ENCODE data around the gene LILRA2.

DNA sequence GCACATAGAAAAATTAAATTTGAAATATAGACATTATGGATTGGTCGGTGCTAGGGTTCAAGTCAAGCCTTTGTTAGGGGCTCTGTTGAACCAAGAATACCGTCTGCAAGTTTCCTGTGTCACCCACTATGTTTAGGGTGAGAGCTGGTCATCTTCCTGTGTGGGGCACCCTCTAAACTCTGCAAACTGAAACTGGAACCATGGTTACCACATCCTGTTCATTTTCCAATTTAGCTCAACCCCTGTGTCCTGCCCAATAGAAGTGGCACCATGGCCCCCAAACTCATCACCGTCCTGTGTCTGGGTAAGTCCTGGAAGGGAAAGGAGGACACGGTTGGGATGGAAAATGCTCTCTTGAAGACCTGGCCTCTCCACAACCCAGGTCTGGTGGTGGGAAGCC lies 41.1 kb upstream of the LILRA2 start:
- TF ChIP-seq, protein P1, sequence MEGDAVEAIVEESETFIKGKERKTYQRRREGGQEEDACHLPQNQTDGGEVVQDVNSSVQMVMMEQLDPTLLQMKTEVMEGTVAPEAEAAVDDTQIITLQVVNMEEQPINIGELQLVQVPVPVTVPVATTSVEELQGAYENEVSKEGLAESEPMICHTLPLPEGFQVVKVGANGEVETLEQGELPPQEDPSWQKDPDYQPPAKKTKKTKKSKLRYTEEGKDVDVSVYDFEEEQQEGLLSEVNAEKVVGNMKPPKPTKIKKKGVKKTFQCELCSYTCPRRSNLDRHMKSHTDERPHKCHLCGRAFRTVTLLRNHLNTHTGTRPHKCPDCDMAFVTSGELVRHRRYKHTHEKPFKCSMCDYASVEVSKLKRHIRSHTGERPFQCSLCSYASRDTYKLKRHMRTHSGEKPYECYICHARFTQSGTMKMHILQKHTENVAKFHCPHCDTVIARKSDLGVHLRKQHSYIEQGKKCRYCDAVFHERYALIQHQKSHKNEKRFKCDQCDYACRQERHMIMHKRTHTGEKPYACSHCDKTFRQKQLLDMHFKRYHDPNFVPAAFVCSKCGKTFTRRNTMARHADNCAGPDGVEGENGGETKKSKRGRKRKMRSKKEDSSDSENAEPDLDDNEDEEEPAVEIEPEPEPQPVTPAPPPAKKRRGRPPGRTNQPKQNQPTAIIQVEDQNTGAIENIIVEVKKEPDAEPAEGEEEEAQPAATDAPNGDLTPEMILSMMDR (conservative IDR thresholded peaks at IDR 0.05; ENCODE audit: low read depth in 2 of 2), result no peak
- TF ChIP-seq POLR2AphosphoS5 (IDR thresholded peaks at IDR 0.05; ENCODE audit: low read depth) (no peak), EZH2 (IDR thresholded peaks at IDR 0.05; ENCODE audit: low read depth, unreplicated experiment) (no peak), JUNB (IDR thresholded peaks at IDR 0.05; ENCODE audit: unreplicated experiment) (no peak), REST (IDR thresholded peaks at IDR 0.05; ENCODE audit: unreplicated experiment) (no peak), CREB1 (CRISPR knock-in tag; IDR thresholded peaks at IDR 0.05; ENCODE audit: low read depth) (no peak), EZH2phosphoT487 (IDR thresholded peaks at IDR 0.05; ENCODE audit: unreplicated experiment) (no peak), STAT1 (IDR thresholded peaks at IDR 0.05; ENCODE audit: unreplicated experiment) (no peak), ZNF114 (CRISPR knock-in tag; IDR thresholded peaks at IDR 0.05) (no peak), ETS1 (IDR thresholded peaks at IDR 0.05) (no peak), NANOG (IDR thresholded peaks at IDR 0.05; ENCODE audit: borderline replicate concordance) (no peak)
- TF ChIP-seq, protein P2, sequence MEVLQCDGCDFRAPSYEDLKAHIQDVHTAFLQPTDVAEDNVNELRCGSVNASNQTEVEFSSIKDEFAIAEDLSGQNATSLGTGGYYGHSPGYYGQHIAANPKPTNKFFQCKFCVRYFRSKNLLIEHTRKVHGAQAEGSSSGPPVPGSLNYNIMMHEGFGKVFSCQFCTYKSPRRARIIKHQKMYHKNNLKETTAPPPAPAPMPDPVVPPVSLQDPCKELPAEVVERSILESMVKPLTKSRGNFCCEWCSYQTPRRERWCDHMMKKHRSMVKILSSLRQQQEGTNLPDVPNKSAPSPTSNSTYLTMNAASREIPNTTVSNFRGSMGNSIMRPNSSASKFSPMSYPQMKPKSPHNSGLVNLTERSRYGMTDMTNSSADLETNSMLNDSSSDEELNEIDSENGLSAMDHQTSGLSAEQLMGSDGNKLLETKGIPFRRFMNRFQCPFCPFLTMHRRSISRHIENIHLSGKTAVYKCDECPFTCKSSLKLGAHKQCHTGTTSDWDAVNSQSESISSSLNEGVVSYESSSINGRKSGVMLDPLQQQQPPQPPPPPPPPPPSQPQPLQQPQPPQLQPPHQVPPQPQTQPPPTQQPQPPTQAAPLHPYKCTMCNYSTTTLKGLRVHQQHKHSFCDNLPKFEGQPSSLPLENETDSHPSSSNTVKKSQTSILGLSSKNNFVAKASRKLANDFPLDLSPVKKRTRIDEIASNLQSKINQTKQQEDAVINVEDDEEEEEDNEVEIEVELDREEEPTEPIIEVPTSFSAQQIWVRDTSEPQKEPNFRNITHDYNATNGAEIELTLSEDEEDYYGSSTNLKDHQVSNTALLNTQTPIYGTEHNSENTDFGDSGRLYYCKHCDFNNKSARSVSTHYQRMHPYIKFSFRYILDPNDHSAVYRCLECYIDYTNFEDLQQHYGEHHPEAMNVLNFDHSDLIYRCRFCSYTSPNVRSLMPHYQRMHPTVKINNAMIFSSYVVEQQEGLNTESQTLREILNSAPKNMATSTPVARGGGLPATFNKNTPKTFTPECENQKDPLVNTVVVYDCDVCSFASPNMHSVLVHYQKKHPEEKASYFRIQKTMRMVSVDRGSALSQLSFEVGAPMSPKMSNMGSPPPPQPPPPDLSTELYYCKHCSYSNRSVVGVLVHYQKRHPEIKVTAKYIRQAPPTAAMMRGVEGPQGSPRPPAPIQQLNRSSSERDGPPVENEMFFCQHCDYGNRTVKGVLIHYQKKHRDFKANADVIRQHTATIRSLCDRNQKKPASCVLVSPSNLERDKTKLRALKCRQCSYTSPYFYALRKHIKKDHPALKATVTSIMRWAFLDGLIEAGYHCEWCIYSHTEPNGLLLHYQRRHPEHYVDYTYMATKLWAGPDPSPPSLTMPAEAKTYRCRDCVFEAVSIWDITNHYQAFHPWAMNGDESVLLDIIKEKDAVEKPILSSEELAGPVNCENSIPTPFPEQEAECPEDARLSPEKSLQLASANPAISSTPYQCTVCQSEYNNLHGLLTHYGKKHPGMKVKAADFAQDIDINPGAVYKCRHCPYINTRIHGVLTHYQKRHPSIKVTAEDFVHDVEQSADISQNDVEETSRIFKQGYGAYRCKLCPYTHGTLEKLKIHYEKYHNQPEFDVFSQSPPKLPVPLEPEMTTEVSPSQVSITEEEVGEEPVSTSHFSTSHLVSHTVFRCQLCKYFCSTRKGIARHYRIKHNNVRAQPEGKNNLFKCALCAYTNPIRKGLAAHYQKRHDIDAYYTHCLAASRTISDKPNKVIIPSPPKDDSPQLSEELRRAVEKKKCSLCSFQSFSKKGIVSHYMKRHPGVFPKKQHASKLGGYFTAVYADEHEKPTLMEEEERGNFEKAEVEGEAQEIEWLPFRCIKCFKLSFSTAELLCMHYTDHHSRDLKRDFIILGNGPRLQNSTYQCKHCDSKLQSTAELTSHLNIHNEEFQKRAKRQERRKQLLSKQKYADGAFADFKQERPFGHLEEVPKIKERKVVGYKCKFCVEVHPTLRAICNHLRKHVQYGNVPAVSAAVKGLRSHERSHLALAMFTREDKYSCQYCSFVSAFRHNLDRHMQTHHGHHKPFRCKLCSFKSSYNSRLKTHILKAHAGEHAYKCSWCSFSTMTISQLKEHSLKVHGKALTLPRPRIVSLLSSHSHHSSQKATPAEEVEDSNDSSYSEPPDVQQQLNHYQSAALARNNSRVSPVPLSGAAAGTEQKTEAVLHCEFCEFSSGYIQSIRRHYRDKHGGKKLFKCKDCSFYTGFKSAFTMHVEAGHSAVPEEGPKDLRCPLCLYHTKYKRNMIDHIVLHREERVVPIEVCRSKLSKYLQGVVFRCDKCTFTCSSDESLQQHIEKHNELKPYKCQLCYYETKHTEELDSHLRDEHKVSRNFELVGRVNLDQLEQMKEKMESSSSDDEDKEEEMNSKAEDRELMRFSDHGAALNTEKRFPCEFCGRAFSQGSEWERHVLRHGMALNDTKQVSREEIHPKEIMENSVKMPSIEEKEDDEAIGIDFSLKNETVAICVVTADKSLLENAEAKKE (CRISPR knock-in tag; IDR thresholded peaks at IDR 0.05), result no peak
